Kidney tubule cell (primary cell): ENCODE results near the gene CERK.

Experiments used
- DNase-seq: peaks from one replicate; pipeline ENCODE4 v3.0.0-alpha.2; 2018; ENCODE audit warnings: low spot score

The CERK gene

DNA sequence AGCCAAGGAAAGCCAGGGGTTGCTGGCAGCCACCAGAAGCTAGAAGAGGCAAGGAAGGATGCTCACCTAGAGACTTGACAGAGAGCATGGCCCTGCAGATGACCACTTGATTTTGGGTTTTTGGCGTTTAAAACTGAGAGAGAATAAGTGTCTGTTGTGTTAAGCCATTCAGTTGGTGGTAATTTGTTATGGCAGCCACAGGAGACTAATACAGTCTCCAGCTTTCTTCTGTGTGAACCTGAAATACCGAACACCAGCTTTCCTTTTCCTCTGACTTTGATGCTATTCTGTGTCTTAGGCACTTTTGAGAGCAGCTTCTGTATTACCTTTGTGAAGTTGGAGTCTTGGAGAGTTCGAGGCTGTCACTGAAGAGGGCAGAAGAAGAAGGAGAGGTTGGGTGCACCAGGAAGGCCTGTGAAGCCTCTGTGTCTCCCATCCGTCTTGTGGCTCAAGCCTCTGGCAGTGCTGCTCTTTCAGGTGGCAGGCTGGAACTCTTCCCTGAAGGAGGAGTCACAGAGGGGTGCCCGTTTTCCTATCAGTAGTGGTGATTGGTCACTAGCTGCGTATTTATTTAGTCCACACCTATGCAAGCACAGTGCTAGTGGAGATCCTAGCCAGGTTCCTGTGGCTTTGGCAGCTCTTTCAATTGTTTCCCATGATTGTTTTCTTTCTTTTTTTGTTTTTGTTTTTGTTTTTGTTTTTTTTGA lies 26.9 kb upstream of the CERK start:
- DNase-seq, result no peak

DNA sequence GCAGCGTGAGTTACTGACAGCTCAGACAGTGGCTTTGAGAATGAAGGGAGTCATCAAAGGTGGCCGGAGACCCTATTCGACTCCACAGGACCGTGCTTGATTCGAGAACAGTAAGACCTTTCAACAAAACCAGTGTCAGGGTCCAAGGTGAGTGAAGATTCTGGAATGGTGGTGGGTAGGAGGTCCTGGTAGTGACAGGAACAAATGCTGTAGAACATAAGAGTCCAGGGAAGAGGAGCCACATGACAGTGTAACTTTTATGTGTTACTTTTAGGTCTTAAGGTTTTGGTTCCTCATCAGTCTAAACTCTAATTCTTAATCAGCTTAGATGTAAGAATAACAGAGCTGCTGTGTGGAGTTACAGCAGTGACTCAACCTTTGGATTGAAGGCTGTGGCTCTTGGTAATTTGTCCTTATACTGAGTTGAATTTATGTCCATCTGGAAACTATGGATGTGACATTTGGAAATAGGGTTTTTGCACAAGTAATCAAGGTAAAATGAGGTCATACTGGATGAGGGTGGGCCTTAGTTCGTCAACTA lies 26.2 kb upstream of the CERK start:
- DNase-seq, result no peak

DNA sequence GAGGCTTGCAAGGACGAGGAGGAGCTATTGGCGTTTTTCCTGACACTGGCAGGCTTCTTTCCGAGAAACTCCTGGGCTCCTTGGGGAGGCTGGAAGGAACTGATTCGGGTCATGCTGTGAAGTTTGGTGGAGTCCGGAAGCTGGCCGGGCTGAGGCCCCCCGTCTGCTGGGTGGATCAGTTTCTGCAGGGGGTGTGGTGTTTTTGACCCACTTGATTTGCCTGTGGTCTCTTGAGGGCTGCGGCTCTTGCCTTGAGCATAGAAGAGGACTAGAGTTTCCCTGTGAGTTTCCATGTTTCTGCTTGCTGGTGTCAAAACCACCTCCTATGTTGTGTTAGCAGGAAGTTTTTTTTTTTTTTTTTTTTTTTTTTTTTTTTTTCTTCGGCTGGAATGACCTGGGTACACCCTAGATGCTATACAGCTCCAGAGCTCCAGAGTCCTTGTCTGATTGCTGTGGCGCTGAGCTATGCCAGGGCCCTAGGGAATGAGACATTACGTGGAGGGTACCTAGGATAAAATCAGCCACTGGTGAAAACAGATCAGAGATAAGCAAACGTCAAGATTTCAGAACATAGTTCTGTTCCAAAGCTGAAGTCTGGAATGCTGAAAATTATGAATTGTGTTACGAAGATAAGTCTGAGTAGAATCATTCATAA lies 25.1 kb upstream of the CERK start:
- DNase-seq, result no peak

DNA sequence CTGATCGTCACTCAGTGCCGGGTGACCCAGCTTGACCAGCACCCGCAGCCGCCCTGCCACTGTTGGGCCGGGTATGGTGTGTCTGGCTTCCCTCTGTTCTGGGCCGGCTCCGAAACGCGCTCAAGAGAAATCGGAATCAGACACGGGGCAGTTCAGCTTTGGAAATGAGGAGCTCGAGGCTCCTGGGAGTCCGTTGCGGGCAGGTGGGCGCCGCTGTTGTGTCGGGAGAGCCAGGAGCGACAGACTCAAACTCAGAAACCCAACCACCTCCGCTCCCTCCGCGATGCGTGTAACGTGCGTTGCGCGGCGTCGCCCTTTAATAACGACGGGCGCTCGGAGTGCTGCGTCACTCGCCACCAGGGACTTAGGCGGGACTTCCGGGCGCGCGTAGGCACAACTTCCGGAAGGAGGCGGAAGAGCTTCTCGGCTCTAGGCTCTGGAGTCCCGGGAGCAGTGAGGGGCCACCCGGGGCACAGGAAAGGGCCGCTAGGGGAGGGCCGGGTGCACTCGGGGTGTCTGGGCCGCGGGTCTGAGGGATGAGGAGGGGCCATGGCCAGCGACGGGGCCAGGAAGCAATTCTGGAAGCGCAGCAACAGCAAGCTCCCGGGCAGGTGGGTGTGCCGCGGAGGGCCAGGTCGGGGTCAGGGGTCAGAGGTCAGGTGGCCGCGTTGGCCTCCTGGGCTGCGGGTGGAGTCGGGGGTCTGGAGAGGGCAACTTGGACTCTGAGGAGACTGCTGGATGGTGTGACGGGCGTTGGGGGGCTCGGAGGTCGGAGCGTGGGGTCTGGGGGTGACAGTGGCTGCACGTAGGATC lies 24.4 kb upstream of the CERK start, which contains the start of gene TBC1D22A:
TSS of gene TBC1D22A (plus strand) at position 413 of the 813 bp plus-strand sequence. CDS start at position 550, 137 bp downstream.
- DNase-seq, result peak; percentile 95

DNA sequence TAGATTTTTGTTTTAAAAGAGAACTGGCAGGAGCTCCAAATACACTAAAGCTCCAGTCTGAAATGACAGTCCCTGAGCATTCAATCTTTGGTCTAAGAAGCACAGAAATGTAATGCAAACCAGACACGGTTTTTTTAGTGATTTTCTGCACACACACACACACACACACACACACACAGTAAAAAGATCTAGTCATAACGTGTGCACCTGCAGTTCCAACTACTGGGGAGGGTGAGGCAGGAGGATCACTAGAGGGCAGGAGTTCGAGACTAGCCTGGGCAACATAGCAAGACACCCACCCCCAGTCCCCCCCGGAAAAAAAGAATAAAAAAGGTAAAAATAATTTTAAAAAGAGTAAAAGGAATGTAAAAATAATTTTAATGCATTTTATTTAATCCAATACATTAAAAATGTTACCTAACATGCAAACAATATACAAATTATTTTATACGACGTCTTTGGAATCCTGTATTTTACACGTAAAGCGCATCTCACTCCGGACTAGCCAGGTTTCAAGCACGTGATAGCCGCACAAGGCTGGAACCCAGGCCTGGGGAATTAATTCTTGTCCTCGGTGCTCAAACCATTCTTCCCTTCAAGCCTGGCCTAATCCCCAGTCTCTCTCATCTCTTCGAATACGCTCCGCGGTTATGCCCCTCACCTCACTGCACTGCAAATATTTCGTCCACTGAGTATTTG lies 23.6 kb upstream of the CERK start:
- DNase-seq, result no peak

DNA sequence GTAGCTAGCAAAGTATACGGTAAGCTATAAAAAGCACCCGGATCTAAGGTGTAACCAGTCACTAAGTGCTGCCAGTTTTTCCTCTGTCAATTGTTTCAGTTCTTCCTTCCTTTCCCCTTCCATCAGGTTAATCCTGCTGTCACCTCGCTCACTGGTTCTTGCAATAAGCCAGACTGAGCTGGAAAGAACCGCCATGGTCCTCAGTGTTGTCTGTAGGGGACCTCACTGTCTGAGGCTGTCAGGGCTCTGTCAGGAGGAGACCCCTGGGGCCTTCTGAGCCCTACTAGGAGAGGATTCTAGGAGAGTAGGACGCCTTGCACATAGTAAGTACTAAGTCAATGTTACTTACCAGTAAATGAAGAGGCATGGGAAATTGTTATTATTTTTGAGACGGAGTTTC lies 23.0 kb upstream of the CERK start:
- no peak for DNase-seq

DNA sequence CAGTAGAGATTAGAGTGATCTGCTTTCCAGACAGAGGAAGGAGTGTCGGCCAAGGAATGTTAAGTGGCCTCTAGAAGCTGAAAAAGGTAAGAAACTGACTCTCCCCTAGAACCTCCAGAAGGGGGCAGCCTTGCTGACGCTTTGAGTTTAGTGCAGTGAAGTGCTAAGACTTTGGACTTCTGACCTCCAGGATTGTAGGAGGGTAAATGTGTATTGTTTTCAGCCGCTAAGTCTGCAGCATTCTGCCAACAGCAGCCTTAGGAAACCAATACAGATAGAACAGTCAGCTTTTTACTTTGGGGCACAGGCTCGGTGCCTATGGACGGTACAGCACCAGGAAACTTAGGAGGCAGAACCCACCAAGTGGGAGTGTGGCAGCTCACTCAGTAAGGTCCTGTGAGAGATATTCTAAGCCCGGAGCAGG lies 20.8 kb upstream of the CERK start:
- DNase-seq, result peak; percentile 79

DNA sequence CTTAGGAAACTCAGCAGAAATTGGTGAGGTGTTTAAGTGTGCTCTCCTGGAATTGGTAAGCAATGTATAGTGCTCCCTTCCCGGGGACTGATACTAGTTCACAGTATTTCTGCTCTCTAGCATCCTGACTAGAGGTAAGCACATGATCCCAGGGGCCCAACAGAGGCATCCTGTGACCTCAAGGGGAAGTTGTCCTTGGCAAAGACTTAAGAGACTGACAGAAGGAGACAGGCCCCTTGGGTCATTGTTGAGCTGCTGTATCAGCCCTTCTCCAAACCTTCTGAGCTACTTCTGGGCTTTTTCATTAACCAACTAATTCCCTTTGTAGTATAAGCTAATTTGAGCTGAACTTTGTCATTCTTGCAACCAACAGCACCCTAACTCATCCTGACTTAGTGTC lies 20.1 kb upstream of the CERK start:
- no peak for DNase-seq

DNA sequence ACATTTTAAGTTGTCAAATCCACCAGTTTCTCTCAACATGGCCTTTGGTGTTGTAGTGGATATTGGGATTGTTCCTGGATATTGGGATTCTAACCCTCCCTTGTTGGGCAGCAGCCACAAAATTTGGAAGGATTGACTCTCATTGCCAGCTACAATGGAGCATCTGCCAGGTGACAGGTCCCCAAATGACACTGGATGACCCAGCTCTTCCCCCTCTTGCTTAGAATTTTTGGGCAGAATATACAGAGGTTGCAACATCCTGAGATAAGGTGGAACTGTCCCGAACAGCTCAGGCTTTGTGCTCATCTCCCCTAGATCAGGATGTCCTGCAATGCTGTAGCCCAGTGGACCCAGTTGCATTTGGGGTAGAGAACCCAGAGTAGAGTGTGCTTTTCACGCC lies 19.1 kb upstream of the CERK start:
- DNase-seq, result no peak

DNA sequence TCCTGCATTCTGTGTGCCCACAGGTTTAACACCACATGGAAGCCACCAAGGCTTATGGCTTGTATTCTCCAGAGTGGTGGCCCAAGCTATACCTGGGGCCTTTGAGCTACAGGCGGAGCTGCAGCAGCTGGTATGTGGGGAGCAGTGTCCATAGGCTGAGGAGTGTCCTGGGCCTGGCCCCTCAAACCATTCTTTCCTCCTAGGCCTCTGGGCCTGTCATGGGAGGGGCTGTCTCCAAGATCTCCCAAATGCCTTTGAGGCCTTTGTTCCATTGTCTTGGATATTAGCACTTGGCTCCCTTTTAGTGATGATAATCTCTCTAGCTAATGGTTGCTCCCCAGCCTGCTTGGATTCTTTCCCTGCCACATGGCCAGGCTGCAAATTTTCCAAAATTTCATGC lies 18.0 kb upstream of the CERK start:
- DNase-seq, result no peak

DNA sequence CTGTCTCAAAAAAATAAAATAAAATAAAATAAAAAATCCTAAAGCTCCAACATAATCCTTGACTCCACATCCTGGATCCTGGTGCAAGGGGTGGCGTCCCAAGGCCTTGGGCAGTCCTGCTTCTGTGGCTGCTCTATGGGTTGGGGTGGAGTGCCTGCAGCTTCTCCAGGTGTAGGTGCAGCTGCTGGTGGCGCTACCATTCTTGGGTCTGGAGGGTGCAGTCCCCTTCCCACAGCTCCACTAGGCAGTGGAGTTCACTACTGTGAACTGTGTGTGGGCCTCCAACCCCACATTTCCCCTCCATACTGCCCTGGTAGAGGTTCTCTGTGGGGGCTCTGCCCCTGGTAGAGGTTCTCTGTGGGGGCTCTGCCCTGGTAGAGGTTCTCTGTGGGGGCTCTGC lies 17.5 kb upstream of the CERK start:
- DNase-seq, result no peak

DNA sequence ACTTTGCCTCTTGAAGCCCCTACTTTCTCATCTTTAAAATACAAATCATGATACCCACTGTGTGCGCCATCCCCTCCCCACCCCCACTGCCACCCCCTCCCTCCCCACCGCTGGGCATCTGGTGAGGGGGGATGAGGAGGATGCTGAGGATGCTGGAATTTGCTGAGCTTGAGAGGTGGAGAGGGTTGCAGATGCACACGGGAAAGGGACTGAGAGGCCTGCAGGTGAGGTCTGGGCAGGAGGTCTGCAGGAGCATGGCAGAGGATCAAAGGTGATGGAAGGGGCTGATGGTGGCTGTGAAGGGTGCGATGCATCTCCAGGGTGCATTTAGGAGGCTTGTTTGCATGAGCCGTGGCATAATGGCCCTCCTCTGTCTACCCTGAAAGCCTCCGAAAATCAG lies 16.8 kb upstream of the CERK start:
- DNase-seq, result no peak

DNA sequence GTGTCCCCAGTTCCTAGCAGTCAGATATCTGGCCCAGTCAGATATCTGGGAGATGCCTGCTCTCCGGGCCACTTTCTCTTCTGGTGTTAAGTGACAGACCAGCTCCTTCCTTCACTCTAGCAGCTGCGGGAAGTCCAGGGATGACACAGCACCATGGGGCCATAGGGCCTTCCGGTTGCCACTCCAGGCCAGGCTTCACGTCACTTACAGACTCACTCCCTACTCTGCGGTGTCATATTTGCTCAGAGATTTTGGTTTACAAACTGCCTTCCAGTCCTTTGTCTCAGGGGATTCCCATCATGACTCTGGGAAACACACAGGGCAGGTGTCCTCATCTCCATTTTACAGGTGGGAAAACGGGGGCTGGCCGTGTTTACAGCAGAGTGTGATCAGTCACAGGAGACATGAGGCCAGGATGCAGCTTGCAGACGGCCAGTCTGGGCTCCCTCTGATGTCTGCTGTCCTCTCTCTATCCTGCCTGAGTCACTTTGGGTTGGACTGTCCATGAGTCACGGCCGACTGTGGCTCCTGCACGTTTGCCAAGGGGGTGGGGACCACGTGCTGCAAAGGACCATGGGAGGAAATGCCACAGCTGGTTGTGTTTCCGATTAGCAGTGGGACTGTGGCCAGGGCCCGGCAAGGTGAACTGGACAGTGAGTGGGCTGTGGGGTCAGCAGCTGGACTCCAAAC lies 16.2 kb upstream of the CERK start:
- peak; percentile 98 for DNase-seq

DNA sequence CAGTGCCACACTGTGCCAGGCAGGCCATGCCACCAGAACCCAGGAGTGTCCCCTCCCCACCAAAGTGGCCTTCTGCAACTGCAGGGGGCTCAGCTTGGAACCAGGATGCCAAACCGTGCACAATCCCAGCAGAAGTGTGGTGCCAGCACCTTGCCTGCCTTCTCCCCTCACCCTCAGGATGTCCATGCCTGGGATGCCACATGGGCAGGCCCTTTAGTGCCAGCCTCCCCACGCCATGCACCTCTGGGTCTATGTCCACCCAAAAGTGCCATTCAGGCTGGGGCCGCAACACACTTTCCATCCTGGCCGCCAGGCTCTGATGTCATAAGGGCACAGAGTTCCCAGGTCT lies 15.7 kb upstream of the CERK start:
- DNase-seq, result no peak

DNA sequence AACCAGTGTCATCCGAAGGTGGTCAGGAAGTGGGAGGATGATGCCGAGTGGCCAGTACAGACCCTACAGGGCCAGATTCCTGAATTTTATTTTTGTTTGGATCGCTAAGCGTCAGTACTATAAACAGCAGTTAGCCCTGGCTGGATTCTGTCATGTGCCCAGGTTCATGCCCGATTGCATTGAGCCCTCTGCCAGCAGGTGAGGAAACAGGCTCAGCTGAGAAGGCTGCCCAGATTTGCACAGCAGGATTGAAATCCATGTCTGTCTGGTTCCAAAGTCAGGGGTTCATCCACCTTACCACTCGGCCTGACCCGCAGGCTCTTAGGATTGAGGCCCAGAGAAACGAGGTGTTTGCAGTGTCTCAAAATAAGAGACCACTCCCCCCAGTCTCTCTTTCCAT lies 15.3 kb upstream of the CERK start:
- no peak for DNase-seq

DNA sequence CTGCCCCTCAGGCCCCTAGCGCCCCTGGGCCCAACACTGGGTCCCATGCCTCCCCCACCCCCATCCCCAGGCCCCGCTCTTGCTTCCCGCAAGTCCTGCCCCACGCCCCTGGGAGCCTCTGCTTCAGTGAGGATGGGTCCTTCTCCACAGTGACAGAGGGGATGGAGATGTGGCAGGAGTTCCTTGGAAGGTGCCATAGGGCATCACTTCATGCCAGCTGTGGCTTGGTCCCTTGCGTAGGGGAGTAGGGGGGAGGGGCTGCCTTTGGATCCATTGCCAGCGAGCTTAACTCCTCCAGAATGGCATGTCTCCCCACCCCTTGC lies 14.9 kb upstream of the CERK start:
- no peak for DNase-seq

DNA sequence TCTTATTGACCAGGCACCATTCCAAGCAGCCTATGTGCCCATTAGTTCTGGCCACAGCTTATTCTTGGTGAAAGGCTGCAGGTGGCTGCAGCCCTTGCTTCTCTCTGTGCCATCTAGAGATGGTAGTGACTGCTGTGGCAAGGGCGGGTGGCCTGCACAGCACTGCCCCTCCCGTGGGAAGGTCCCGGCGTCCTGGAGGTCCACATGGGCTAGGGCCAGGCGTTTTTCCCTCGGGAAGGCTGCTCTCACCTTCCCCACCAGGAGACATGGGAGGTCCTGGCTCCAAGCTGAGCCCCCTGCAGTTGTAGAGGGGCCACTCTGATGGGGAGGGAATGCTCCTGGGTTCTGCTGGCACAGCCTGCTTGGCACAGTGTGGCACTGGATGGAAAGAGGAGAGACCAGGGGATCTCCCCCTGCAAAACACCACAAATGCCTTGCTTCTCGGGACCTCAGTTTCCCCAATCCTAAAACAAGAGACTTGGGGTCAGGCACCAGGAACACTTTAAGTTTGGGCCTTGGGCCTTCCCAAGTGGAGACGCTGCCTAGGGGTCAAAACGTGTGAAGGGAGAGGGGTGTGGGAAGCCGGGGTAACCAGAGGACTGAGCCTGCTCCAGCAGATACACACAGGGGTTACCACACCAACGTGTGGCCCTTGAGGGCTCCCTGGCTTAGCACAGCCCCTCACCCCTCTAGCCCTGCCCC lies 14.4 kb upstream of the CERK start:
- no peak for DNase-seq

DNA sequence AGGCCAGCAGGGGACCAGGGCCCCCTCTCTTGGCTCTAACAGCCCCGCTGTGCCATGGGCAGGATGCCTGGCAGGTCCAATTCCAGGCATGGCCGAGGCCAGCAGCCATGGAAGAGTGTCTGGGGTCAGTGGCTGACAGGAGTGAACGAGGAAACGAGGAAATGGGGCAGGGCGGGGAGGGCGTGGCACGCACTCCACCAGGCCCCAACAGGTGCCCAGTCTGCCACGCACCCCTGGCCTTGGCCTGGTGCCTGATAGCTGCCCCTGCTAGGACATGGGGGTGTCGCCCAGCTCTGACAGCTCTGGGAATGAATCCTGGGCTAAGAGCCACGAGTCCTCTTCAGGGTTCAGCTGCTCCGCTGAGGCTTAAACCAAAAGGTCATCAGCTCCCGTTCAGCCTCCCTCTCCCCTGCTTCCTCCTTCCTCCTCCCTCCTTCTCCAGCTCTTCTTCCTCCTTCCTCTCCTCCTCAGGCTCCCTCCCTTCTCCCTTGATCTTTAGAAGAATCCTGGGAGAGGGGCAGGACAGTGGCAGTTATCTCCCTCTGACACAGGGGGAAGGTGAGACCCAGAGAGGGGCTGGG lies 12.9 kb upstream of the CERK start:
- DNase-seq, result no peak

DNA sequence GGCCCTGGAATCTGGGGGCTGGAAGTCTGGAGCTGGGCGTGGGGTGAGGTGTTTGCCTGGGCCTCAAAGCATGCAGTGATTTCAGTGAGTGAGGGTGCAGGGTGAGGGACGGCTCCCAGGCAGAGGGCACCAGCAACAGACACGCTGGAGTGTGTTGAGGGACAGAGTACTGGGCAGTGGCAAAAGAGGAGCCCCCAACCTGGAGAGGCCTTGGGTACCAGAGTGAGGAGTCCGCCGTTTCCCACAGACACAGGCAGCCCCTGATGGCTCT lies 12.4 kb upstream of the CERK start:
- DNase-seq, result no peak

DNA sequence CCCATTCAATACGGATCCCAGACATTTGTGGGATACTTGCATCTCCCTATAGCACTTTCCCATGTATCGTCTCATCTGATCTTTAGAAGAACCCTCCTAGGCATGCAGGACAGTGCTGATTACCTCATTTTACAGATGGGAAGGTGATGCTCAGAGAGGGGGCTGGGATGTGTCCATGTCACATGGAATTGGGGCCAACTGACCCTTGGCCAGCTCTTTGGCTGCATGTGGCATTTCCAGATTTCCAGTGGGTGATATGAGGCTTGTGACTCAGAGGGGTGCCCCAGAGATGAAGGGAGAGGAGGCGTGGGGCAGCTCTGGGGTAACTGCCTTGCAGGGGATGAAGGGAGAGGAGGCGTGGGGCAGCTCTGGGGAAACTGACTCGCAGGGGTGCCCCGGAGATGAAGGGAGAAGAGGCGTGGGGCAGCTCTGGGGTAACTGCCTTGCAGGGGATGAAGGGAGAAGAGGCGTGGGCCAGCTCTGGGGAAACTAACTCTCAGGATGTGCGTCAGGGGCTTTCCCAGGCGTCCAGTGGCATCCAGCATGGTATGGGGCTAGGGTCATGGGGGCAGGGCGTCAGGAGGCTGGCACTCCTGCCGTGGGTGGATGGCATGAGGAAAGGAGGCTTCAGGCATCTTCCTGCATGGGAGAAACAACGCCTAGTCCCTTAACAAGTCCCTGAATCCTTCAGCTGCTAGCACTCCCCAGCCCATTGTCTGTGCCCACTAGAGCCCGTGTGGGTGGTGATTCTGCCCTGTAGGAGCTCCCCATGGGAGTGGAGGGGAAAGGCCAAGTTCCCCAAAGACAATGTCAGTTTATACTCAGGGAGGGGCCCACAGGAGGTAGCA lies 11.9 kb upstream of the CERK start:
- DNase-seq, result no peak
